Nephron (organoid): ENCODE results near the gene ZNF888.

ENCODE experiments used
- H3K27ac Mint-ChIP-seq, 3 experiments: 2 replicates each; pipeline ENCODE4 v1.8.0; 2020; ENCODE audit warnings: mixed read lengths in 3 of 3, mild to moderate bottlenecking in 2 of 3, moderate library complexity in 1 of 3
- H3K27me3 Mint-ChIP-seq: 2 replicates; pipeline ENCODE4 v1.8.0; 2021; ENCODE audit warnings: low read depth, mild to moderate bottlenecking, moderate library complexity, mixed read lengths
- H3K36me3 Mint-ChIP-seq: 2 replicates; pipeline ENCODE4 v1.8.0; 2020; ENCODE audit warnings: low read depth, mixed read lengths
- H3K4me1 Mint-ChIP-seq: 2 replicates; pipeline ENCODE4 v1.8.0; 2020; ENCODE audit warnings: mixed read lengths
- H3K4me3 Mint-ChIP-seq, 3 experiments: 2 replicates each; pipeline ENCODE4 v1.8.0; 2020; ENCODE audit warnings: mild to moderate bottlenecking in 3 of 3, mixed read lengths in 3 of 3, moderate library complexity in 2 of 3
- H3K9me3 Mint-ChIP-seq: 2 replicates; pipeline ENCODE4 v1.8.0; 2020; ENCODE audit warnings: mixed read lengths
- TF ChIP-seq, protein P1 (sequence below), 3 experiments: fragments of 200-600 bp; sonication (generic); IDR thresholded peaks; one replicate each; pipeline ENCODE4 v1.5.0; 2021; ENCODE audit warnings: antibody characterized with exemption in 3 of 3; ENCODE audit not compliant: unreplicated experiment in 3 of 3

Gene ZNF888

GRCh38 chr19:52959613-52960295, 36.5 kb upstream of the ZNF888 start:
- peaks cover 66% of the 10 kb centered on the region for H3K36me3 Mint-ChIP-seq
- TF ChIP-seq, protein P1, sequence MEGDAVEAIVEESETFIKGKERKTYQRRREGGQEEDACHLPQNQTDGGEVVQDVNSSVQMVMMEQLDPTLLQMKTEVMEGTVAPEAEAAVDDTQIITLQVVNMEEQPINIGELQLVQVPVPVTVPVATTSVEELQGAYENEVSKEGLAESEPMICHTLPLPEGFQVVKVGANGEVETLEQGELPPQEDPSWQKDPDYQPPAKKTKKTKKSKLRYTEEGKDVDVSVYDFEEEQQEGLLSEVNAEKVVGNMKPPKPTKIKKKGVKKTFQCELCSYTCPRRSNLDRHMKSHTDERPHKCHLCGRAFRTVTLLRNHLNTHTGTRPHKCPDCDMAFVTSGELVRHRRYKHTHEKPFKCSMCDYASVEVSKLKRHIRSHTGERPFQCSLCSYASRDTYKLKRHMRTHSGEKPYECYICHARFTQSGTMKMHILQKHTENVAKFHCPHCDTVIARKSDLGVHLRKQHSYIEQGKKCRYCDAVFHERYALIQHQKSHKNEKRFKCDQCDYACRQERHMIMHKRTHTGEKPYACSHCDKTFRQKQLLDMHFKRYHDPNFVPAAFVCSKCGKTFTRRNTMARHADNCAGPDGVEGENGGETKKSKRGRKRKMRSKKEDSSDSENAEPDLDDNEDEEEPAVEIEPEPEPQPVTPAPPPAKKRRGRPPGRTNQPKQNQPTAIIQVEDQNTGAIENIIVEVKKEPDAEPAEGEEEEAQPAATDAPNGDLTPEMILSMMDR (IDR thresholded peaks at IDR 0.05; ENCODE audit: unreplicated experiment in 3 of 3): no peak
- peak overlapping the region; percentile 42 to 77 (median 53) for H3K4me3 Mint-ChIP-seq
- H3K9me3 Mint-ChIP-seq: peaks cover 39% of the 10 kb centered on the region
- no peaks in the 10 kb centered on the region for H3K27me3 Mint-ChIP-seq
- peaks cover 27% of the 10 kb centered on the region for H3K4me1 Mint-ChIP-seq
- no peak overlapping the region for H3K27ac Mint-ChIP-seq

GRCh38 chr19:52957591-52957990, 34.4 kb upstream of the ZNF888 start:
- no peaks in the 10 kb centered on the region for H3K27me3 Mint-ChIP-seq
- no peak overlapping the region for H3K27ac Mint-ChIP-seq
- H3K4me1 Mint-ChIP-seq: peaks cover 15% of the 10 kb centered on the region
- H3K9me3 Mint-ChIP-seq: peaks cover 47% of the 10 kb centered on the region
- TF ChIP-seq, protein P1 (IDR thresholded peaks at IDR 0.05; ENCODE audit: unreplicated experiment in 3 of 3): no peak
- peaks cover 85% of the 10 kb centered on the region for H3K36me3 Mint-ChIP-seq
- H3K4me3 Mint-ChIP-seq: no peak overlapping the region

DNA sequence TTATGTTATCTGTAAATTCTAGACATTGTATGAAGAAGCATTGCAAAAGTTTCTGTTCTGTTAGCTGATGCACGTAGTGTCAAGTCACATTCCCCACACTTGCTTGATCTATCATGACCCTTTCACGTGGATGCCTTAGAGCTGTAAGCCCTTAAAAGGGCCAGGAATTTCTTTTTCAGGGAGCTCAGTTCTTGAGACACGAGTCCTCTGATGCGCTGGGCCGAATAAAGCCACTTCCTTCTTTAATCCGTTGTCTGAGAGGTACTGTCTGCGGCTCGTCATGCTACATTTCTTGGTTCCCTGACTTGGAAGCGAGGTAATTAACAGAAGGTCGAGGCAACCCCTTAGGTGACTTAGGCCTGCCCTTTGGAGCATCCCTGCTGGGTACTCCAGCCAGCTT, 33.7 kb upstream of the ZNF888 start:
- Mint-ChIP-seq H3K27me3 (no peaks in the 10 kb centered on the region), H3K9me3 (peaks cover 54% of the 10 kb centered on the region), H3K4me3 (no peak overlapping the region), H3K36me3 (peaks cover 92% of the 10 kb centered on the region), H3K27ac (no peak overlapping the region), H3K4me1 (peaks cover 10% of the 10 kb centered on the region)
- TF ChIP-seq, protein P1 (IDR thresholded peaks at IDR 0.05; ENCODE audit: unreplicated experiment in 3 of 3): no peak

DNA sequence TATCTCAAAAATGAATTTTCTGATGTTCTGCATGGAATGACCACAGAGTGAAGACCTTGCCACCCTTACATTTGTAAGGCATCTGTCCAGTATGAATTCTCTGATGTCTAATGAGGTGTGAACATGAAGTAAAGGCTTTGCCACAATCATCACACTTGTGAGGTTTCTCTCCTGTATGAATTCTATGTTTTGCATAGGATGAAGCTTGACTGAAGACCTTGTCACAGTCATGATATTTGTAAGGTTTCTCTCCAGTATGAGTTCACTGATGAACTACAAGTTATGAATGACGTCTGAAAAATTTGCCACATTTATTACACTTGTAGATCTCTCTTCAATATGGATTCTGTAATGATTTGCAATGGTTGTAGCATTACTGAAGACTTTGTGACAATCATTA, 26.2 kb upstream of the ZNF888 start:
- H3K4me1 Mint-ChIP-seq: peaks cover 15% of the 10 kb centered on the region
- H3K27me3 Mint-ChIP-seq: no peaks in the 10 kb centered on the region
- H3K27ac Mint-ChIP-seq: no peak overlapping the region
- H3K36me3 Mint-ChIP-seq: peaks cover 76% of the 10 kb centered on the region
- H3K4me3 Mint-ChIP-seq: no peak overlapping the region
- TF ChIP-seq, protein P1 (IDR thresholded peaks at IDR 0.05; ENCODE audit: unreplicated experiment in 3 of 3): no peak
- peaks cover 62% of the 10 kb centered on the region for H3K9me3 Mint-ChIP-seq

GRCh38 chr19:52948025-52948770, 25.0 kb upstream of the ZNF888 start:
- no peaks in the 10 kb centered on the region for H3K27me3 Mint-ChIP-seq
- TF ChIP-seq, protein P1 (IDR thresholded peaks at IDR 0.05; ENCODE audit: unreplicated experiment in 3 of 3): no peak
- H3K36me3 Mint-ChIP-seq: peaks cover 67% of the 10 kb centered on the region
- no peak overlapping the region for H3K4me3 Mint-ChIP-seq
- no peak overlapping the region for H3K27ac Mint-ChIP-seq
- peaks cover 59% of the 10 kb centered on the region for H3K9me3 Mint-ChIP-seq
- peaks cover 16% of the 10 kb centered on the region for H3K4me1 Mint-ChIP-seq
